ENCODE results near the gene GLIS1.

- TF ChIP-seq CTCF (conservative IDR thresholded peaks at IDR 0.05; ENCODE audit: low read depth, low read length), result no peak
- no peak for TF ChIP-seq EZH2 (IDR thresholded peaks at IDR 0.05; ENCODE audit: borderline replicate concordance, low read depth, low read length, poor library complexity, severe bottlenecking)
Observed at GRCh38 chr1:53572065-53572814, 166.7 kb downstream of the GLIS1 start.

Data from A673 (cell line).